NCI-H446 treated with DMSO at 0.1 percent for 48 hours (cell line): Measurements from ENCODE around the gene MORN1.

Experiments
- DNase-seq: peaks from one replicate; lab custom pipeline; 2025; lab: John Stamatoyannopoulos, UW

The MORN1 gene

GRCh38 chr1:2320760-2321667, 70.3 kb downstream of the MORN1 start:
- DNase-seq: no peak

- DNase-seq: no peak
These were observed 71.3 kb downstream of the MORN1 start for GRCh38 chr1:2320006-2320405.

- no peak for DNase-seq
These were observed 72.1 kb downstream of the MORN1 start for GRCh38 chr1:2319291-2319690.

- no peak for DNase-seq
These were observed 72.8 kb downstream of the MORN1 start for GRCh38 chr1:2318314-2319278.

- no peak for DNase-seq
These were observed 73.9 kb downstream of the MORN1 start for GRCh38 chr1:2317230-2318065.

GRCh38 chr1:2316451-2316961, 74.8 kb downstream of the MORN1 start:
- DNase-seq: no peak

GRCh38 chr1:2315674-2316450, 75.5 kb downstream of the MORN1 start:
- DNase-seq: no peak

- no peak for DNase-seq
These were observed 76.3 kb downstream of the MORN1 start for GRCh38 chr1:2314803-2315673.

GRCh38 chr1:2314273-2314802, 77.0 kb downstream of the MORN1 start:
- DNase-seq: no peak

GRCh38 chr1:2313651-2314261, 77.6 kb downstream of the MORN1 start:
- no peak for DNase-seq

- DNase-seq: peak; percentile 60
These were observed 78.6 kb downstream of the MORN1 start for GRCh38 chr1:2312515-2313301.

GRCh38 chr1:2312160-2312514, 79.2 kb downstream of the MORN1 start:
- no peak for DNase-seq

GRCh38 chr1:2311184-2312032, 79.9 kb downstream of the MORN1 start:
- DNase-seq: no peak

GRCh38 chr1:2310332-2311183, 80.8 kb downstream of the MORN1 start:
- no peak for DNase-seq

- no peak for DNase-seq
These were observed 82.5 kb downstream of the MORN1 start for GRCh38 chr1:2308844-2309243.

- DNase-seq: no peak
These were observed 83.4 kb downstream of the MORN1 start for GRCh38 chr1:2307972-2308371.
